BE2C (cell line): Measurements from ENCODE around the gene PGP.

ENCODE experiments used
- DNase-seq: peaks from one replicate; pipeline ENCODE4 v3.0.0-alpha.2; 2020
- H3K27me3 ChIP-seq: fragments of 250-450 bp; sonication (Bioruptor Pico); 2 replicates; pipeline ENCODE4 v1.5.1; 2020; ENCODE audit warnings: mild to moderate bottlenecking
- H3K36me3 ChIP-seq: fragments of 250-450 bp; sonication (Bioruptor Pico); 2 replicates; pipeline ENCODE4 v1.5.1; 2020; ENCODE audit warnings: mild to moderate bottlenecking
- H3K4me1 ChIP-seq: fragments of 250-450 bp; sonication (Bioruptor Pico); 2 replicates; pipeline ENCODE4 v1.5.1; 2020
- H3K4me3 ChIP-seq: 2 replicates; pipeline ENCODE4 v1.5.1; 2011; ENCODE audit warnings: low read depth, low read length
- H3K9me3 ChIP-seq: fragments of 250-450 bp; sonication (Bioruptor Pico); 2 replicates; pipeline ENCODE4 v1.5.1; 2020
- CTCF ChIP-seq: IDR thresholded peaks from 2 replicates; pipeline ENCODE4 v1.5.1; 2012; ENCODE audit warnings: mild to moderate bottlenecking, low read depth, low read length

Gene PGP

DNA sequence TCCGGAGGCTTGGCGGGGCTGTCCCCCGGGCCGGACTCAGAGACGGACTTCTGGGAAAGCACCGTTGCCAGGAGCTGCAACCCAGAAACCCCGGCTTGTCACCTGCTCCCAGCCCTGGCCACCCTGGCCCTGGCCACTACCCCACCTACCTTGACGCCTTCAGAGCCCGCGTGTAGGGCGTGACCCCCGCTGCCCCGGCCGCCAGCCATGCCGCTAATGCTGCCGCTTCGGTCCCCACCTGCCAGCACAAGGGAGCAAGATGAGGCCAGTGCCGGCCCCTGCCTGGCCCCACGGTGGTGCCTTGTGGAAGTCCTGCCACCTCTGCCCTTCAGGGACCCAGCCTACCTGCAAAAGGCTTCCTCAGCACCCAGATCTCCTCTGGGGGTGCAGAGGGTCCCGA lies 29.7 kb downstream of the PGP start:
- no peaks in the 10 kb centered on the region for H3K9me3 ChIP-seq
- H3K4me1 ChIP-seq: no peaks in the 10 kb centered on the region
- TF ChIP-seq CTCF: no peak
- no peak overlapping the region for H3K4me3 ChIP-seq
- H3K36me3 ChIP-seq: peaks cover 5% of the 10 kb centered on the region
- no peaks in the 10 kb centered on the region for H3K27me3 ChIP-seq
- DNase-seq: no peak

GRCh38 chr16:2184346-2184745 lies 30.3 kb downstream of the PGP start:
- TF ChIP-seq CTCF: no peak
- peaks cover 5% of the 10 kb centered on the region for H3K36me3 ChIP-seq
- H3K27me3 ChIP-seq: no peaks in the 10 kb centered on the region
- DNase-seq: no peak
- no peak overlapping the region for H3K4me3 ChIP-seq
- H3K9me3 ChIP-seq: no peaks in the 10 kb centered on the region
- no peaks in the 10 kb centered on the region for H3K4me1 ChIP-seq

DNA sequence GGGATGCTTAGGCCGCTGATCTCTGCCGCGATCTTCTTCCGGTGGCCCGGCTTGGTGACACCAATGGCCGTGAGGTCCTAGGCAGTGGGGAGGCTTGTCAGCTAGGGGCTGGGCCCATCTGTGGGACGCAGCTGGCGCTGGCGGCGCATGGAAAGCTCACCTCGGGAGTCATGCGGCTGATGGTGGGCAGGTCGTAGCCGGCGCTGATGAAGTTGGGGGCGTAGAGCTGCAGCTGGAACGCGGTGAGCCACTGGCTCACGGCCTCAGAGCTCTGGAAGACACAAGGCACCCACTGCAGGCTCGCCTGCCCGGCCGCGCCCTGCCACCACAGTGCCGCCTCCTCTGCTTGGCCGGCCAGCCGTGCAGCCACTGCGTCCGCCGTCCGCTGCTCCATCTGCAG lies 31.0 kb downstream of the PGP start:
- Histone ChIP-seq H3K4me1 (no peaks in the 10 kb centered on the region), H3K36me3 (peaks cover 5% of the 10 kb centered on the region), H3K4me3 (no peak overlapping the region), H3K27me3 (no peaks in the 10 kb centered on the region), H3K9me3 (no peaks in the 10 kb centered on the region)
- DNase-seq: no peak
- TF ChIP-seq CTCF: no peak

GRCh38 chr16:2181952-2182351 lies 32.7 kb downstream of the PGP start:
- Histone ChIP-seq H3K36me3 (peaks cover 21% of the 10 kb centered on the region), H3K4me3 (no peak overlapping the region), H3K4me1 (no peaks in the 10 kb centered on the region), H3K27me3 (no peaks in the 10 kb centered on the region), H3K9me3 (no peaks in the 10 kb centered on the region)
- no peak for TF ChIP-seq CTCF
- no peak for DNase-seq

GRCh38 chr16:2180962-2181923 lies 33.4 kb downstream of the PGP start:
- Histone ChIP-seq H3K27me3 (no peaks in the 10 kb centered on the region), H3K4me3 (no peak overlapping the region), H3K4me1 (no peaks in the 10 kb centered on the region), H3K36me3 (peaks cover 27% of the 10 kb centered on the region), H3K9me3 (no peaks in the 10 kb centered on the region)
- DNase-seq: no peak
- TF ChIP-seq CTCF: no peak

- no peak for TF ChIP-seq CTCF
- no peaks in the 10 kb centered on the region for H3K4me1 ChIP-seq
Observed at GRCh38 chr16:2180461-2180860, 34.2 kb downstream of the PGP start.

More at GRCh38 chr16:2180461-2180860, 34.2 kb downstream of the PGP start:
- no peak overlapping the region for H3K4me3 ChIP-seq
- DNase-seq: no peak
- H3K27me3 ChIP-seq: no peaks in the 10 kb centered on the region
- H3K9me3 ChIP-seq: no peaks in the 10 kb centered on the region
- H3K36me3 ChIP-seq: peaks cover 34% of the 10 kb centered on the region
